Measurements from ENCODE around the gene SRXN1. TPM values are rescaled to one million over a fixed set of nuclear protein-coding genes. Genes with fewer than 3 reads are reported as not detected.

The SRXN1 gene
- total RNA-seq, 1 donor from 2014 or later = 55.3 TPM

DNA sequence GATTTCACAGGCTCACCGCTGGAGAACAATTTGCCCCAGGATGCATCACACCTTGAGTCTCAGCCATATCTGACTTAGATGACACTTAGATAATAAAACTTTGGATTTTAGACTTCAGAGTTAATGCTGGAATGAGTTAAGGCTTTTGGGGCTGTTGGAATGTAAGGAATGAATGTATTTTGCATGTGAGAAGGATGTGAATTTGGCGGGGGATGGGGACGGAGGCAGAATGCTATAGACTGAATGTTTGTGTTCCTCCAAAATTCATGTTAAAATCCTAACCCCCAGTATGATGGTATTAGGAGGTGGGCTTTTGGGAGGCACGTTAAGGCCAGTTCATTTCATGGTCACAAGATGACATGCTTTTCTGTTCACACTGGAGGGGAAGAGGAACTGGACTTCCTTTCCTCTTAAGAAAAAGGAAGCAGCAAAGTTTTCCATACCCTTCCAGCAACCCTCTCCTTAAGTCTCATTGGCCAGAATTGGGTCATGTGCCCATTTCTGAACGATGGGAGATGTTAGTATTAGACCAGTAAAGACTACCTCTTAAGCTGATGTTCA, 5.8 kb upstream of the SRXN1 start:
- no peak for DNase-seq
- H3K36me3 ChIP-seq = no peaks in the 10 kb centered on the region
- H3K4me3 ChIP-seq = no peak overlapping the region
- H3K27me3 ChIP-seq (ENCODE audit: low read depth) = peaks cover 48% of the 10 kb centered on the region
- peaks cover 19% of the 10 kb centered on the region for H3K4me1 ChIP-seq
- TF ChIP-seq, protein P1, sequence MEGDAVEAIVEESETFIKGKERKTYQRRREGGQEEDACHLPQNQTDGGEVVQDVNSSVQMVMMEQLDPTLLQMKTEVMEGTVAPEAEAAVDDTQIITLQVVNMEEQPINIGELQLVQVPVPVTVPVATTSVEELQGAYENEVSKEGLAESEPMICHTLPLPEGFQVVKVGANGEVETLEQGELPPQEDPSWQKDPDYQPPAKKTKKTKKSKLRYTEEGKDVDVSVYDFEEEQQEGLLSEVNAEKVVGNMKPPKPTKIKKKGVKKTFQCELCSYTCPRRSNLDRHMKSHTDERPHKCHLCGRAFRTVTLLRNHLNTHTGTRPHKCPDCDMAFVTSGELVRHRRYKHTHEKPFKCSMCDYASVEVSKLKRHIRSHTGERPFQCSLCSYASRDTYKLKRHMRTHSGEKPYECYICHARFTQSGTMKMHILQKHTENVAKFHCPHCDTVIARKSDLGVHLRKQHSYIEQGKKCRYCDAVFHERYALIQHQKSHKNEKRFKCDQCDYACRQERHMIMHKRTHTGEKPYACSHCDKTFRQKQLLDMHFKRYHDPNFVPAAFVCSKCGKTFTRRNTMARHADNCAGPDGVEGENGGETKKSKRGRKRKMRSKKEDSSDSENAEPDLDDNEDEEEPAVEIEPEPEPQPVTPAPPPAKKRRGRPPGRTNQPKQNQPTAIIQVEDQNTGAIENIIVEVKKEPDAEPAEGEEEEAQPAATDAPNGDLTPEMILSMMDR (IDR thresholded peaks at IDR 0.05; ENCODE audit: borderline replicate concordance) = no peak
- intact Hi-C loops (cut with micrococcal nuclease) = no loop called here
- H3K27ac ChIP-seq (replicated peaks) = no peak overlapping the region
- H3K9me3 ChIP-seq (replicated peaks) = no peaks in the 10 kb centered on the region

DNA sequence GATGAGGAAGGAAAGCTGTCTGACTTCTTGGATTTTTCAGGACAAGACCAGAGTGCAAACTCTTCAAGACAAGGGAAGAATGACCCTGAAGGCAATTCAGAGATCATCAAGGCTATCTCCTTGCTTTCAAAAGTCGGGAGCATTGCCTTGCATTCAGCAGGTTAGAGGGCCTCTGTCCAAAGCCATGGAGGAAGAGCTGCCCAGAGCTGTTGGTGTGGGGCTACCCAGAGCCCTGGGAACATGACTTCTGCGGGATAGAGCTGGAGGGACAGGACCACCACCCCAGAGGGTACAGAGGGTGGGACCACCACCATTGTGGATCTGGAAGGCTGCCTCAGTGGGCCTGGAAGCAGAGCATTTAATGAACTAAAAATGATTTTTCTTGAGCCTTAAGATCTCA, 5.2 kb upstream of the SRXN1 start:
- Histone ChIP-seq H3K27ac (replicated peaks) (no peak overlapping the region), H3K27me3 (ENCODE audit: low read depth) (peaks cover 42% of the 10 kb centered on the region), H3K36me3 (no peaks in the 10 kb centered on the region), H3K9me3 (replicated peaks) (no peaks in the 10 kb centered on the region), H3K4me3 (no peak overlapping the region), H3K4me1 (peaks cover 19% of the 10 kb centered on the region)
- intact Hi-C loops (cut with micrococcal nuclease) = no loop called here
- DNase-seq = no peak
- TF ChIP-seq, protein P1 (IDR thresholded peaks at IDR 0.05; ENCODE audit: borderline replicate concordance) = no peak

DNA sequence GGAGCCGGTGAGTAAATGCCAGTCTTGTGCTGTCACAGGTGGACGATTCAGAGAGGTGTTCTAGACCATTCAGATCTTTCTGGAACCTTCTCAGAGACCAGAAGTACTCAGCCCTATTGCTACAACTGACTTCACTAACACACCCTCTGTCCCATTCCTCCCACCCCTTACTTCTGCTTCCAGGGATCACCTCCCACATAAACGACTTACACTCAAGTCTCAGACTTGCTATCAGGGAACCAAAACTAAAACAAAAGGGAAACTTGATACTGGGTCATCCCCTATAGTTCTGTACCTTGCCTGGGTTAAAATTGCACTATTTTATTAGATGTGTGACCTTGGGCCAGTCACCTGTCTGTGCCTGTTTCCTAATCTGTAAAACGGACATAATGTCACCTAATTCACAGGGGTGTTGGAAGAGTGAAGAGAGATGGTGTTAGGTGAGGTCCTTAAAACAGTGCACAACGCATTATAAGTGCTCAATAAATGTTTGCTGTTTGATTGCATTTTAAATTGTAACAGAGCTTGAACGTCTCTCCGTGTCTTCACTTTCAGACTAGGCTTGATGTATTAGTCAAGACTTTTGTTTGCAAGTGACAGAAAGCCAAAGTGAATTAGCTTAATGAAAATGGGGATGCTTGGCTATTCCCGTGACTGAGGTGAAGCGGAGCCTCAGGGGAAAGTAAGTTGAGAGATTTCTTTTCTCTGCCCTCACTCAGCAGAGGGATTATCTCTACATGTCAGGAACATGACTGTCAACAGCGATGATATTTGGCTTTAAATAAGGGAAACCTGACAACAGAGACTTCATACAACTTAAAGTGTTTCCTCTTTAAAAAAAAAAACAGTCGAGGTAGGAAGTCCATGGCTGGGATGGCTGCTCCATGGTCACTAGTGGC, 3.0 kb upstream of the SRXN1 start:
- H3K4me1 ChIP-seq = peaks cover 34% of the 10 kb centered on the region
- H3K27ac ChIP-seq (replicated peaks) = no peak overlapping the region
- H3K27me3 ChIP-seq (ENCODE audit: low read depth) = peaks cover 20% of the 10 kb centered on the region
- H3K4me3 ChIP-seq = no peak overlapping the region
- no peak for DNase-seq
- H3K9me3 ChIP-seq (replicated peaks) = no peaks in the 10 kb centered on the region
- TF ChIP-seq, protein P1 (IDR thresholded peaks at IDR 0.05; ENCODE audit: borderline replicate concordance) = no peak
- peaks cover 3% of the 10 kb centered on the region for H3K36me3 ChIP-seq
- intact Hi-C loops (cut with micrococcal nuclease) = no loop called here

DNA sequence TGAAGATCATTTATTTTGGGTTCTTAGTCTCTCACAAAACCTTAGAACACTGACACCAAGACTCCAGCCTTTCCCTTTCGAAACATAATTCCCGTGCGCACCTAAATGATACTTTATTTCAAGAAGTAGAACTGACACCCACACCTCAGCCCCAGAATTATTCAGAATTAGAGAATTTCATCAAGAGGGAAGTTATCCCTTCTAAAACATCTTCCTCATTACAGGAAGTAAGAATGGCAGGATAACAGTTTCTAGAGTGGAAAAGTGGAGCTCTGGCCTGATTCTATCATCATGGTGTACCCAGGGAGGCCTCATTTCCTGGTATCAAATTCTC, 1.4 kb upstream of the SRXN1 start:
- peak overlapping the region; percentile 96 for H3K27ac ChIP-seq (replicated peaks)
- peak overlapping the region; percentile 86 for H3K4me3 ChIP-seq
- H3K27me3 ChIP-seq (ENCODE audit: low read depth) = peaks cover 7% of the 10 kb centered on the region
- TF ChIP-seq, protein P1 (IDR thresholded peaks at IDR 0.05; ENCODE audit: borderline replicate concordance) = no peak
- no peaks in the 10 kb centered on the region for H3K9me3 ChIP-seq (replicated peaks)
- H3K4me1 ChIP-seq = peaks cover 44% of the 10 kb centered on the region
- peaks cover 19% of the 10 kb centered on the region for H3K36me3 ChIP-seq
- intact Hi-C loops (cut with micrococcal nuclease) = no loop called here
- no peak for DNase-seq

DNA sequence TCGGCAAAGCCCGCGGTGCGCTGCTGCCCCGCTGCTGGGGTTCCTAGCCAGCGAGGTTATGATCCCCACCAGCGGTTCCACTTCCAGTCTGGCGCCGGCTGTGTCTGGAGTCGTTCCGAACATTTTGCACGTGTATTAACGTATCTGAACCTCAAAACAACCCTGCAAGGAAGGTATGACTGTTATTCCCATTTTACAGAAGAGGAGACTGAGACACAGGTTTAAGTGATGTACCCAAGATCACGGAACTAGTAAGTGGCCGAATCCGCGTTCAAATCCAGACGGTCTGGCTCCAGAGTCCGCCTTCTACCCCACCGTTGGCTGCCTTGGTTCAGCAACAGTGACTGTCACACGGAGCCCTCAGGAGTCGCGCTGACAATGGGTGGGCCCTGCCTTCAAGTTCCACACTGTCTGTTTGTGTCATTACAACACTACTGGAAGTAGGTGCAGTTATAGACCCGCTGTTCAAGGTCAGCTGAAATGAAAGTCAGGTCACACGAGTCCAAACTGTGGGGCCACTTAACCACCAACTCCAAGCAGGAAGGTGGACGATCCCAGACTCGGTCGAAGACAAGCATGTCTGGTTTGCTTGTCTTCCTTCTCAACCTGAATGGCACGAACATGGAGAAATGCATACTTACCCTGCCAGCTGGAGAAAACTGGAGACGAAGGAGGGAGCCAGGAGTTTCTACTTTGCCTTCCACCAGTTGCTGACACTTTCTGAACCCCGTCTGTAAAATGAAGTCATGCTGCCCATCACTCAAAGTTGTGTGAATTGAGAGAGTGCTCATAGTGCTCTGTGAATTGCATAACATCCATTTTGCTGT, 803 bp upstream of the SRXN1 start:
- intact Hi-C loops (cut with micrococcal nuclease) = no loop called here
- TF ChIP-seq, protein P1 (IDR thresholded peaks at IDR 0.05; ENCODE audit: borderline replicate concordance) = no peak
- Histone ChIP-seq H3K27me3 (ENCODE audit: low read depth) (peaks cover 2% of the 10 kb centered on the region), H3K27ac (replicated peaks) (peak overlapping the region; percentile 96), H3K4me3 (peak overlapping the region; percentile 86), H3K9me3 (replicated peaks) (no peaks in the 10 kb centered on the region), H3K4me1 (peaks cover 44% of the 10 kb centered on the region), H3K36me3 (peaks cover 24% of the 10 kb centered on the region)
- DNase-seq = no peak
